Mucosa of stomach (tissue), 1 donor: ENCODE data around the gene NCAPH2.

Source experiments
- H3K27me3 ChIP-seq: one replicate; pipeline ENCODE4 v1.7.0; 2013; ENCODE audit warnings: mild to moderate bottlenecking, low read length; ENCODE audit not compliant: control insufficient read depth, insufficient read depth
- H3K36me3 ChIP-seq: one replicate; pipeline ENCODE4 v1.7.0; 2013; ENCODE audit warnings: low read length; ENCODE audit not compliant: control insufficient read depth, insufficient read depth
- H3K4me1 ChIP-seq: one replicate; pipeline ENCODE4 v1.7.0; 2013; ENCODE audit warnings: mild to moderate bottlenecking, low read length; ENCODE audit not compliant: control insufficient read depth, insufficient read depth
- H3K4me3 ChIP-seq: one replicate; pipeline ENCODE4 v1.7.0; 2013; ENCODE audit warnings: low read length
- H3K9ac ChIP-seq: one replicate; pipeline ENCODE4 v1.7.0; 2013; ENCODE audit warnings: mild to moderate bottlenecking, low read length, moderate library complexity
- H3K9me3 ChIP-seq: one replicate; pipeline ENCODE4 v1.7.0; 2013; ENCODE audit warnings: mild to moderate bottlenecking, low read length, moderate library complexity; ENCODE audit not compliant: control insufficient read depth
- donor health status: Pancreatic carcinoma.

The NCAPH2 gene

GRCh38 chr22:50573491-50574382 is 65.7 kb downstream of the NCAPH2 start:
- Histone ChIP-seq H3K4me1 (peaks cover 19% of the 10 kb centered on the region), H3K36me3 (no peaks in the 10 kb centered on the region), H3K4me3 (no peak overlapping the region), H3K27me3 (peaks cover 7% of the 10 kb centered on the region), H3K9me3 (no peaks in the 10 kb centered on the region), H3K9ac (no peak overlapping the region)

DNA sequence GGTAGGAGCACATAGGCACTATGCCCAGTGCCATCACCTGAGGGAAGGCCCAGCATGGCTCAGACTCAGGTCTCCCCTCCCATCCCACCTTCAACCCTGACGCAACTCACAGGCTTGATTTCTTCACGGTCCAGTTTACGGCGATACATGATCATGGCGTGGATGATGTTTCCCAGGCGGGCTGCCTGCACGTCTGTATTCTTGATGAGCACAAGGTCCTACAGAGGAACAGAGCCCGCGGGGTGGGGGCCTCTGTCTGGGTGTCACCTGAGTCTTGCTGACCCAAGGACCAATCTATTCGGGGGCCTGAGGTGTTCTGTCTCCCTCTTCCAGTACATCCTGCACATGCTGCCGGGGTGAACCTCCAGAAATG is 66.3 kb downstream of the NCAPH2 start:
- no peak overlapping the region for H3K9ac ChIP-seq
- no peak overlapping the region for H3K4me3 ChIP-seq
- no peaks in the 10 kb centered on the region for H3K9me3 ChIP-seq
- peaks cover 15% of the 10 kb centered on the region for H3K4me1 ChIP-seq
- no peaks in the 10 kb centered on the region for H3K36me3 ChIP-seq
- peaks cover 7% of the 10 kb centered on the region for H3K27me3 ChIP-seq
